ENCODE measurements around the gene ATN1.
"Not testable (repeated sequence)": the region's sequence is repeated elsewhere in the genome, so short reads cannot be mapped to it uniquely, and the experiment has no call there.

The ATN1 gene, protein sequence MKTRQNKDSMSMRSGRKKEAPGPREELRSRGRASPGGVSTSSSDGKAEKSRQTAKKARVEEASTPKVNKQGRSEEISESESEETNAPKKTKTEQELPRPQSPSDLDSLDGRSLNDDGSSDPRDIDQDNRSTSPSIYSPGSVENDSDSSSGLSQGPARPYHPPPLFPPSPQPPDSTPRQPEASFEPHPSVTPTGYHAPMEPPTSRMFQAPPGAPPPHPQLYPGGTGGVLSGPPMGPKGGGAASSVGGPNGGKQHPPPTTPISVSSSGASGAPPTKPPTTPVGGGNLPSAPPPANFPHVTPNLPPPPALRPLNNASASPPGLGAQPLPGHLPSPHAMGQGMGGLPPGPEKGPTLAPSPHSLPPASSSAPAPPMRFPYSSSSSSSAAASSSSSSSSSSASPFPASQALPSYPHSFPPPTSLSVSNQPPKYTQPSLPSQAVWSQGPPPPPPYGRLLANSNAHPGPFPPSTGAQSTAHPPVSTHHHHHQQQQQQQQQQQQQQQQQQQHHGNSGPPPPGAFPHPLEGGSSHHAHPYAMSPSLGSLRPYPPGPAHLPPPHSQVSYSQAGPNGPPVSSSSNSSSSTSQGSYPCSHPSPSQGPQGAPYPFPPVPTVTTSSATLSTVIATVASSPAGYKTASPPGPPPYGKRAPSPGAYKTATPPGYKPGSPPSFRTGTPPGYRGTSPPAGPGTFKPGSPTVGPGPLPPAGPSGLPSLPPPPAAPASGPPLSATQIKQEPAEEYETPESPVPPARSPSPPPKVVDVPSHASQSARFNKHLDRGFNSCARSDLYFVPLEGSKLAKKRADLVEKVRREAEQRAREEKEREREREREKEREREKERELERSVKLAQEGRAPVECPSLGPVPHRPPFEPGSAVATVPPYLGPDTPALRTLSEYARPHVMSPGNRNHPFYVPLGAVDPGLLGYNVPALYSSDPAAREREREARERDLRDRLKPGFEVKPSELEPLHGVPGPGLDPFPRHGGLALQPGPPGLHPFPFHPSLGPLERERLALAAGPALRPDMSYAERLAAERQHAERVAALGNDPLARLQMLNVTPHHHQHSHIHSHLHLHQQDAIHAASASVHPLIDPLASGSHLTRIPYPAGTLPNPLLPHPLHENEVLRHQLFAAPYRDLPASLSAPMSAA (N-terminal part only)

GRCh38 chr12:6927379-6928021 lies at the start of gene ATN1:
Gene ATN1, plus strand, starts transcription at chr12:6927959. Its CDS starts 6,043 bp downstream, at chr12:6934002.
- peak in 55 of 58 donors; percentile 13 to 92 (median 77) for DNase-seq

- not testable (repeated sequence) for DNase-seq
These were observed 47.9 kb upstream of the ATN1 start for GRCh38 chr12:6879824-6880223.

DNA sequence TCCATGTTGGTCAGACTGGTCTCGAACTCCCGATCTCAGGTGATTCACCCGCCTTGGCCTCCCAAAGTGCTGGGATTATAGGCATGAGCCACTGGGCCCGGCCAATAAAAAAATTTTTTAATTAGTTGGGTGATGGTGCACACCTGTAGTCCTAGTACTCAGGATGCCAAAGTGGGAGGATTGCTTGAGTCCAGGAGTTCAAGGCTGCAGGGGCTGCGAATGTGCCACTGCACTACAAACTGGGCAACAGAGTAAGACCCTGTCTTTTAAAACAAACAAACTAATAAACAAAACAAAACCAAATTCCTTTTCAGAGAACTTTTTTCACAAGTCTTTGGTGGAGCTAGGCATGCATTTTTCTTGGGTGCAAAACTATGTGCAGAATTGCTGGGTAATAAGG lies 44.5 kb upstream of the ATN1 start:
- no peak for DNase-seq

- no peak for DNase-seq
These were observed 44.1 kb upstream of the ATN1 start for GRCh38 chr12:6883683-6884082.

DNA sequence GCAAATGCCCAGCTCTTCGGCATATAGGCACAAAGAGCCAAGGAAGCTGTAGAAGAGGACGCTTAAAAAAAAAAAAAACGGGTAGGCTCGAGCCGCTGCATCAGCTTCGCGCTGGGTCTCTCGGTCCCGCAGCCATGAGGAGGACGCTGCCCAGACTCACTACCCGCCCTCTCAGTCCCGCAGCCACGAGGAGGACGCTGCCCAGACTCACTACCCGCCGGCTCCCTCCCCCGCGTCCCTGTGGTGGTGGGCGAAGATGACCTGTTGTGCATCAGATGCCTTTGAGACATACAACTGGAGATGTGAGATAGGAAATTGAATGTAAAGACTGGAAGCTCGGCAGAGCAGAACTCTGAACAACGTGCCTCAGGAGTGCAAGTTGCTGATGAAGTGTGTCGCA lies 43.2 kb upstream of the ATN1 start:
- no peak for DNase-seq

DNA sequence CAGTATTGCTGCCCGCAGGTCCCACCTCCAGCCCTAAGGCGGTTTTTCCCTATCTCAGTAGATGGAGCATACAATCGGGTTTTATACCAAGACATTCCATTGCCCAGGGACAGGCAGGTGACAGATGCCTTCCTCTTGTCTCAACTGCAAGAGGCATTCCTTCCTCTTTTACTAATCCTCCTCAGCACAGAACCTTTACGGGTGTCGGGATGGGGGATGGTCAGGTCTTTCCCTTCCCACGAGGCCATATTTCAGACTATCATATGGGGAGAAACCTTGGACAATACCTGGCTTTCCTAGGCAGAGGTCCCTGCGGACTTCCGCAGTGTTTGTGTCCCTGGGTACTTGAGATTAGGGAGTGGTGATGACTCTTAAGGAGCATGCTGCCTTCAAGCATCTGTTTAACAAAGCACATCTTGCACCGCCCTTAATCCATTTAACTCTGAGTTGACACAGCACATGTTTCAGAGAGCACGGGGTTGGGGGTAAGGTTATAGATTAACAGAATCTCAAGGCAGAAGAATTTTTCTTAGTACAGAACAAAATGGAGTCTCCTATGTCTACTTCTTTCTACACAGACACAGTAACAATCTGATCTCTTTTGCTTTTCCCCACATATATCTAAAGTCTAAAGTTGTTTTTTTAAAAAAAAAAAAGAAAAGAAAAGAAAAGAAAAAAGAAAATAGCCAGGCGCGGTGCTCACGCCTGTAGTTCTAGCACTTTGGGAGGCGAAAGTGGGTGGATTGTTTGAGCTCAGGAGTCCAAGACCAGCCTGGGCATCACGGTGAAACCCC lies 41.4 kb upstream of the ATN1 start:
- DNase-seq = not testable (repeated sequence)

GRCh38 chr12:6887460-6887859 lies 40.3 kb upstream of the ATN1 start:
- DNase-seq = no peak

DNA sequence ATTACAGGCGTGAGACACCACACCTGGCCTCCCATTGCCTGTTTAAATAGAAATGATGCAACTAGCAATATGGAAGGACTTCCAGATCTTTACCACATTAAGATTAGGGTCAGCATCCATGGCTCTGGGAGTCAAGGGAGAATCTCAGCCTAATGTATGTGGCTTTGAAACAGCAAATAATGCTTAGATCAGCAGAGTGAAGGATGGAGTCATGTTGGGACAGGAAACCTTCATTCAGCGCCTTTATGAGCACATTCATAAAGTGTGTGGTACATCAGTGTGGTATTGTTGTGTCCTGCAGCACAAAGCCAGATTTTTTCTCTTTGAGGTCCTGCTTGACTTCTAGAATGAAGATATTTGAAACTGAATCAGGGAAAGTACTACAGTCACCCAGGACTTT lies 39.4 kb upstream of the ATN1 start:
- DNase-seq = no peak

DNA sequence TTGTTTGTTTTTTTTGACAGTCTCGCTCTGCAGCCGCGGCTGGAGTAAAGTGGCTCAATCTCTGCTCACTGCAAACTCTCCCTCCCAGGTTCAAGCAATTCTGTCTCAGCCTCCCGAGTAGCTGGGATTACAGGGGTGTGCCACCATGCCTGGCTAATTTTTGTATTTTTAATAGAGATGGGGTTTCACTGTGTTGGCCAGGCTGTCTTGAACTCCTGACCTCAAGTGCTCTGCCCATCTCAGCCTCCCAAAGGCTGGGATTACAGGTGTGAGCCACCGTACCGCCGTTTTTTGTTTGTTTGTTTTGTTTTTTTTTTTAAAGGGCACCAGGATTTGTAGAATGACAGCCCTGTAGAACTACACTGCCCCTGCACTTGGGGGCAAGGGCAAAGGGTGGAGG lies 39.0 kb upstream of the ATN1 start:
- not testable (repeated sequence) for DNase-seq

DNA sequence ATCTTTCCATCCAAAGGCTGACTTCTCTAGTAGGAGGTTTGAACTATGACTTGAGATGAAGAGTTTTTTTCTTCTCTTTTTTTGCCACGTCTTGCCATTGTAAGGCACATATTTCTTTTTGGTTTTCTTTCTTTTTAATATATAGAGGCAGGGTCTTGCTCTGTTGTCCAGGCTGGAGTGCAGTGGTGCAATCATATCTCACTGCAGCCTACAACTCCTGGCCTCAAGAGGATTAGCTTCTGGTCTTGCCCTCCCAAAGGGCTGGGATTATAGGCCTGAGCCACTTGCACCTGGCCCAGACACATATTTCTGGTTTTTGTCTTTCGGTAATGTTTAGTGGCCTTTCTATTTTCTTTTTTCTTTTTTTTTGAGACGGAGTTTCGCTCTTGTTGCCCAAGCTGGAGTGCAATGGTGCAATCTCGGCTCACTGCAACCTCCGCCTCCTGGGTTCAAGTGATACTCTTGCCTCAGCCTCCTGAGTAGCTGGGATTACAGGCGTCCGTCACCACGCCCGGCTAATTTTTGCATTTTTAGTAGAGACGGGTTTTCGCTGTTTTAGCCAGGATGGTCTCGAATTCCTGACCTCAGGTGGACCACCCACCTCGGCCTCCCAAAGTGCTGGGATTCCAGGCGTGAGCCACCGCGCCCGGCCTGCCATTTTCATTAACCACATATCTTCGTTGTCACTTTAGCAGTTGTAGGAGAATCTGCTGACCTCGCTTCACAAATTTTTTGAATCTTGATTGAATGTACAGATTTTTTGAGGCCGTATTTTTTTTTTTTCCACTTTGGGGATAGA lies 37.8 kb upstream of the ATN1 start:
- not testable (repeated sequence) for DNase-seq

- peak; percentile 80 to 99 (median 96) for DNase-seq
These were observed 36.7 kb upstream of the ATN1 start for GRCh38 chr12:6890789-6891645.

DNA sequence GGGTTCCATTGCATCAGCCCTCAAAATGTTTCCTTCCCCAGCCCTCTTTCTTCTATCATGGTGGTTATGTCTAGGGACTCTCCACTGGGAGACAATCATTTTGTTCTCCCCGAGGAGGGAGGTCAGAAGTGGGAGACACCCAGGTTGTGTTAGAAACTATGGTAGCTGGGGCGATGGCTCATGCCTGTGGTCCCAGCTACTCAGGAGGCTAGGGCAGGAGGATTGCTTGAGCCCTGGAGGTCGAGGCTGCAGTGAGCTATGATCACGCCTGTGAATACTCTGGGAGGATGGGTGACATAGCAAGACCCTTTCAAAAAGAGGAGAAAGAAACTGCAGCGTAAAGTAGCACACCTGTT lies 36.1 kb upstream of the ATN1 start:
- no peak for DNase-seq

DNA sequence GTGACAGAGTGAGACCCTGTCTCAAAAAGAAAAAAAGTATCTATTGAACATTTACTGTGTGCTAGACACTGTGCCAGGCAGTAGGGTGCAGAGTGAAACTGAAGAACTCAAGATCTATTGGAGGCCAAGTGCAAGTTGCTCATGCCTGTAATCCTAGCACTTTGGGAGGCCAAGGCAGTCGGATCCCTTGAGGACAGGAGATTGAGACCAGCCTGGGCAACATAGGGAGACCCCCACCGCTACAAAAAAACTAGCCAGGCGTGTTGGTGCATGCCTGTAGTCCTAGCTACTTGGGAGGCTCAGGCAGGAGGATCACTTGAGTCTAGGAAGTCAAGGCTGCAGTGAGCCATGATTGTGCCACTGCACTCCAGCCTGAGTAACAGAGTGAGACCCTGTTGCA lies 35.1 kb upstream of the ATN1 start:
- DNase-seq = not testable (repeated sequence)

DNA sequence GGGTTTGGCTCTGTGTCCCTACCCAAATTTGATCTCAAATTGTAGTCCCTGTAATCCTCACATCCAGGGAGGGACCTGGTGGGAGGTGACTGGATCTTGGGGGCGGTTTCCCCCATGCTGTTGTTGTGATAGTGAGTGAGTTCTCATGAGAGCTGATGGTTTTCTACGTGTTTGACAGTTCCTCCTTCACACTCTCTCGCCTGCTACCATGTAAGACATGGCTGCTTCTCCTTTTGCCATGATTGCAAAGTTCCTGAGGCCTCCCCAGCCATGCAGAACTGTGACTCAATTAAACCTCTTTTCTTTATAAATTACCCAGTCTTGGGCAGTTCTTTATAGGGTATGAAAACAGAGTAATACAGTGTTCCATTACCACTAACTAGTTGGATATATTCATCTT lies 33.4 kb upstream of the ATN1 start:
- DNase-seq = no peak

GRCh38 chr12:6896846-6897435 lies 30.8 kb upstream of the ATN1 start:
- DNase-seq = no peak

- DNase-seq = no peak
These were observed 28.3 kb upstream of the ATN1 start for GRCh38 chr12:6899427-6899826.

DNA sequence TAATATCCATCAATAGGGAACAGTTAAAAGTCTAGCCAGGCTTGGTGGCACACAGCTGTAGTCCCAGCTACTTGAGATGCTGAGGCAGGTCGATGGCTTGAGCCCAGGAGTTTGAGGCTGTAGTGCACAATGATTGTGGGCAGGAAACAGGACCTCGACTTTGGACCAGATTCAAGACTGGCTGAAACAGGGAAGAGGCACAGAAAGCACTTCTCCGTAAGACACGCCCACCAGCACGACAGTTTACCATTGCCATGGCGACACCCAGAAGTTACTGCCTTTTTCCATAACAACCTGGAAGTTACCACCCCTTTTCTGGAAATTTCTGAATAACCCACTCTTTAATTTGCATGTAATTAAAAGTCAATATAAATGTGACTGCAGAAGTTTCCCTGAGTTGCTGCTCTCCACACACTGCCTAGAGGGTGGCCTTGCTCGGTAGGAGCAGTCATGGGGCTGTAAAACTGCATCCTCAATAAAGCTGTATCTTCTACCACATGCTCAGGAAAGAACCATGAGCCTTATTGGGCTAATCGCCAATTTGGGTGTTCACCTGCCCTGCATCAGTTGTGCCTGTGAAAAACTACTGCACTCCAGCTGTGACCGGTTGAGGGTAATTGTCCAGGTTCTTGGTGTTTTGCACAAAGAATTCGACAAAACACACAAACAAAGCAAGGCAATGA lies 27.8 kb upstream of the ATN1 start:
- peak in 46 of 58 donors; percentile 9 to 82 (median 42) for DNase-seq

GRCh38 chr12:6902448-6902847 lies 25.3 kb upstream of the ATN1 start:
- DNase-seq = no peak
